Stimulated activated CD8-positive, alpha-beta memory T cell treated with anti-CD3 and anti-CD28 coated beads, Interleukin-12 subunit alpha, Interleukin-12 subunit beta, amount 100 ng/mL, for 24 hours (primary cell): ENCODE data around the gene DYRK1A.

Experiments
- DNase-seq: peaks from one replicate; pipeline ENCODE4 v3.0.0-alpha.2; 2020; ENCODE audit errors: extremely low read depth

DYRK1A gene

GRCh38 chr21:37384416-37384815 lies 17.8 kb downstream of the DYRK1A start:
- no peak for DNase-seq

- no peak for DNase-seq
Measured at GRCh38 chr21:37385179-37385765, 18.7 kb downstream of the DYRK1A start.

- DNase-seq, result no peak
Measured at GRCh38 chr21:37386151-37386550, 19.6 kb downstream of the DYRK1A start.

GRCh38 chr21:37389456-37389855 lies 22.9 kb downstream of the DYRK1A start:
- no peak for DNase-seq

GRCh38 chr21:37391666-37392065 lies 25.1 kb downstream of the DYRK1A start:
- no peak for DNase-seq

- DNase-seq, result no peak
Measured at GRCh38 chr21:37392441-37392840, 25.9 kb downstream of the DYRK1A start.

- no peak for DNase-seq
Measured at GRCh38 chr21:37393030-37393429, 26.5 kb downstream of the DYRK1A start.

GRCh38 chr21:37393786-37394185 lies 27.2 kb downstream of the DYRK1A start:
- DNase-seq, result no peak

- no peak for DNase-seq
Measured at GRCh38 chr21:37395961-37396360, 29.4 kb downstream of the DYRK1A start.

- no peak for DNase-seq
Measured at GRCh38 chr21:37396855-37397254, 30.3 kb downstream of the DYRK1A start.

GRCh38 chr21:37398697-37399096 lies 32.1 kb downstream of the DYRK1A start:
- DNase-seq, result no peak

- no peak for DNase-seq
Measured at GRCh38 chr21:37402251-37402867, 35.8 kb downstream of the DYRK1A start.

- no peak for DNase-seq
Measured at GRCh38 chr21:37405629-37406028, 39.1 kb downstream of the DYRK1A start.

- DNase-seq, result no peak
Measured at GRCh38 chr21:37407719-37408420, 41.3 kb downstream of the DYRK1A start.

GRCh38 chr21:37408464-37409193 lies 42.1 kb downstream of the DYRK1A start:
- no peak for DNase-seq

GRCh38 chr21:37410639-37411038 lies 44.1 kb downstream of the DYRK1A start:
- DNase-seq, result no peak

- DNase-seq, result no peak
Measured at GRCh38 chr21:37412603-37413360, 46.2 kb downstream of the DYRK1A start.

GRCh38 chr21:37413553-37414291 lies 47.1 kb downstream of the DYRK1A start:
- DNase-seq, result no peak

- DNase-seq, result no peak
Measured at GRCh38 chr21:37414292-37415253, 48.0 kb downstream of the DYRK1A start.

- DNase-seq, result no peak
Measured at GRCh38 chr21:37415939-37416338, 49.4 kb downstream of the DYRK1A start.
